Fibroblast of villous mesenchyme (primary cell): ENCODE measurements around the gene TOGARAM1. TPM values are rescaled to one million over a fixed set of nuclear protein-coding genes. Genes with fewer than 3 reads are reported as not detected.

Experiments
- DNase-seq: peaks from one replicate; pipeline ENCODE4 v3.0.0-alpha.2; 2010; ENCODE audit warnings: low read depth
- H3K4me3 ChIP-seq: 2 replicates; pipeline ENCODE4 v1.5.1; 2011; ENCODE audit warnings: low read depth, mild to moderate bottlenecking, low read length
- CTCF ChIP-seq: IDR thresholded peaks from 2 replicates; pipeline ENCODE4 v1.5.1; 2012; ENCODE audit warnings: low read depth, mild to moderate bottlenecking, low read length; ENCODE audit not compliant: insufficient read depth
- total RNA-seq: library from RNA; depleted of rRNA; stranded (reverse); fragments of >200 nt; gene quantifications from 2 replicates; pipeline ENCODE4 v1.2.3, GENCODE V29; 2012

TOGARAM1 gene
- total RNA-seq = 15.1 and 22.5 TPM in 2 replicates

GRCh38 chr14:44961554-44962333 lies at the start of gene TOGARAM1, which contains the start of gene KLHL28:
TOGARAM1 (plus strand) TSS chr14:44962190; CDS start chr14:44962422, 232 bp downstream.
KLHL28 (minus strand) TSS chr14:44961947; CDS start chr14:44945928, 16,019 bp downstream.
- H3K4me3 ChIP-seq = peak within 1 kb of the TSS; percentile 87
- peak; percentile 100 for DNase-seq
- no peak for TF ChIP-seq CTCF

GRCh38 chr14:44914849-44915248 lies 47.1 kb upstream of the TOGARAM1 start:
- no peak overlapping the region for H3K4me3 ChIP-seq
- no peak for TF ChIP-seq CTCF
- DNase-seq = peak; percentile 30

- no peak for DNase-seq
- TF ChIP-seq CTCF = no peak
- H3K4me3 ChIP-seq = no peak overlapping the region
These were observed 33.2 kb upstream of the TOGARAM1 start for GRCh38 chr14:44928793-44929192.

- TF ChIP-seq CTCF = no peak
- DNase-seq = no peak
- no peak overlapping the region for H3K4me3 ChIP-seq
These were observed 26.8 kb upstream of the TOGARAM1 start for GRCh38 chr14:44935155-44935554.

- no peak overlapping the region for H3K4me3 ChIP-seq
- DNase-seq = no peak
- TF ChIP-seq CTCF = no peak
These were observed 24.4 kb upstream of the TOGARAM1 start for GRCh38 chr14:44937547-44937946.

GRCh38 chr14:44940211-44940610 lies 21.8 kb upstream of the TOGARAM1 start:
- DNase-seq = no peak
- no peak for TF ChIP-seq CTCF

More at GRCh38 chr14:44940211-44940610, 21.8 kb upstream of the TOGARAM1 start:
- H3K4me3 ChIP-seq = no peak overlapping the region
